HG03060 (cell line): ENCODE results near the gene CBFA2T3.

Experiments
- ATAC-seq: cut with Tn5 transposase; IDR thresholded peaks from one replicate; pipeline ENCODE4 v1.9.1; 2021; ENCODE audit warnings: low read depth, moderate number of reproducible peaks; ENCODE audit not compliant: unreplicated experiment

Gene CBFA2T3

DNA sequence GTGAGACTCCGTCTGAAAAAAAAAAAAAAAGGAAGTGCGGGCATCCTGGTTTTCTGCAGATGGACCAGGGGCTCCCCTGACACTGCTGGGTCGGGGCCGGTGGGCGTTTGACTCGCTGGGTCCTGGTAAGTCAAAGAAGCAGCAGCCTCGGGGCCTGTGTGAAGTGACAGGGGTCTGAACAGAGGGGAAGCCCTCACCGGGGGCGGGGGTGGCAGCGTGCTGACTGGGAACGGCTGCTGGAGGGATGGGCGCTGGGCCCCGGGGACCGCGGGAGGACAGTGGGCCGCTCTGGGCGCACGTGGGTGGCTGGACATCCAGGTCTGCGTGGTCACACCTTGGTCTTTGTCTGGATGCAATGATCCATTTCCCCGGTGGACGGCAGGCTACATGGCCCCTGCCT, 128.4 kb downstream of the CBFA2T3 start:
- ATAC-seq, result no peak

DNA sequence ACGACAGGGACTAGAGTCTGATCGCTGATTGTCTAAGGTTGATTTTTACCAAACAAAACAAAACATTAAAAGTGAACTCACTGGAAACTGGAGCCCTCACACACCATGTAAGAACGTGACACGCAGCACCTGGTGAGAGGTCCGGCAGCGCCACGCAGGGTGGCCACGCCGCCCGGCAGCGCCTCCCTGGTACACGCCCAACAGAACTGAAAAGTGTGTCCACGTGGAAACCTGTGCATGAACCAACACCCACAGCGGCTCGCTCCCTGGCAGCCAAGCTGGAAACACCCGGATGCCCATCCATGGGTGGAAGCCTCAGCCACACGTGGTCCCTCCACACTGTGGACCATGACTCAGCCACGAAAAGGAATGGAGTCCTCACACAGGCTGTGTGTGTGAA, 129.4 kb downstream of the CBFA2T3 start:
- no peak for ATAC-seq

- no peak for ATAC-seq
Observed at GRCh38 chr16:88846088-88846487, 130.9 kb downstream of the CBFA2T3 start.

- ATAC-seq, result no peak
Observed at GRCh38 chr16:88844419-88845036, 132.5 kb downstream of the CBFA2T3 start.

GRCh38 chr16:88843256-88843655, 133.8 kb downstream of the CBFA2T3 start:
- ATAC-seq, result no peak

- ATAC-seq, result no peak
Observed at GRCh38 chr16:88842806-88843205, 134.2 kb downstream of the CBFA2T3 start.

- ATAC-seq, result no peak
Observed at GRCh38 chr16:88842308-88842756, 134.7 kb downstream of the CBFA2T3 start.

GRCh38 chr16:88841521-88842307, 135.3 kb downstream of the CBFA2T3 start:
- ATAC-seq, result no peak

DNA sequence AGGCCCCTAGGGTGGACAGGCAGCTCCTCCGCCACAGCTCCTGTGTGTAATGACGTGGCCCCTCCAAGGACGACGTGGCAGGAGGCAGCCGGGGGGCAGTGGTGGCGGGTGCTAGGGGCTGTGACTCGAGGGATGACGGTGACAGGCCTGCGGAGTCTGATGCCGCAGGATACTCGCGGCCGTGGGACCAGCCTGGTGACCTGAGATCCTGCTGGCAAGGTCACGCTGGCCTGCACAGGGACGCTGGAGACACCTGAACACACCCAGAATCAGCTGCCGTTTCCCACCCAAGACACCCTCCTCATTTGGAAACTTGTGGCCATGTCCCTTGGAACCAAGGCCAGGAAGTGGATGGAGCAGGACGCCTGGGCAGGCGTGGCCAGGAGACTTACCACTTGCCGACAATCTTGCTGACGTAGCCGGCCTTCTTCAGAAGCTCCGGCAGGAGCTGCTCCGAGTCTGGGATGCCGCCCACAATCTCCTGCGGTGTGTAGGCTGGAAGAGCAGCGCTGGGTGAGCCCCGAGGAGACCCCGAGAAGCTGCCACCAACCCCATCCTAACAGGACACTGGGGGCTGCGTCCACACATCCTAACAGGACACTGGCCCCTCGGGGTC, 136.3 kb downstream of the CBFA2T3 start:
- ATAC-seq, result no peak

GRCh38 chr16:88839745-88840599, 137.0 kb downstream of the CBFA2T3 start:
- ATAC-seq, result no peak

GRCh38 chr16:88839026-88839529, 137.9 kb downstream of the CBFA2T3 start:
- ATAC-seq, result no peak

DNA sequence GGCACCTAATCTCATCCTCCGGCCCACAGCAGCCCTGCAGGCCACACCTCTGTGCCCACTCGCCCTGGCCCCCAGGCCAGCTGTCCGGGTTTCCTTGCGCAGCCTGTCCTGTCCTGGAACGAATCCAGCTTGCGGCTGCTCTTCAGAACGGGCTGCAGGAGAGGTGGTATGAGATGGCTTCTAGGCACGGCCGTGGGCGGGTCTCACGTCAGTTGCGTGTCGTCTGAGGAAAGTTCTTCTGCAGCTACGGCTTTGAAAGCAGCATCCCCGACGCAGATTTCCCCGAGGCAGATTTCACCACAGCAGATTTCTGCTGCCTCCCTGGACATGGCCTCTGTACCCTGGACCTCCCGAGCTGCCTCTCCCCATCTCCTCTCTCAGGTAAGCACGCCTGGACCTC, 138.4 kb downstream of the CBFA2T3 start:
- no peak for ATAC-seq

DNA sequence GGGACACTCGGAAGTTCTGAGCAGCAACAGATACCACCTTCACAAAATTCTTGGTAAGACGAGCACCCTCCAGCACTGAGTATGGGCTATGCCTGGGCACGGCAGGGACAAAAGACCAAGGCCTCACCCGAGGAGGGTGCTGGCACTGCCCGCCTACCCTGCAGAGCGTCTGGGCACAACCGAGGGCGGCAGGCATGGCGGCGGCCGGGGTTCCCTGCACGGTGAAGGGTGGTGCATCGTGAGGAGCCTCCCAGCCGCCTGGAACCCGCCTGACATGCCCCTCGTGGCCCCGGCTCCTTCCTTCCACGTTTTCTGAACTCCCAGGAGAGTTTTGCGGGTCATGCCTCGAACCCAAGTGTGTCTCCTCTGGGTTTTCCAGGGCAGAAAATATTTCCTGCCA, 139.2 kb downstream of the CBFA2T3 start:
- ATAC-seq, result no peak

DNA sequence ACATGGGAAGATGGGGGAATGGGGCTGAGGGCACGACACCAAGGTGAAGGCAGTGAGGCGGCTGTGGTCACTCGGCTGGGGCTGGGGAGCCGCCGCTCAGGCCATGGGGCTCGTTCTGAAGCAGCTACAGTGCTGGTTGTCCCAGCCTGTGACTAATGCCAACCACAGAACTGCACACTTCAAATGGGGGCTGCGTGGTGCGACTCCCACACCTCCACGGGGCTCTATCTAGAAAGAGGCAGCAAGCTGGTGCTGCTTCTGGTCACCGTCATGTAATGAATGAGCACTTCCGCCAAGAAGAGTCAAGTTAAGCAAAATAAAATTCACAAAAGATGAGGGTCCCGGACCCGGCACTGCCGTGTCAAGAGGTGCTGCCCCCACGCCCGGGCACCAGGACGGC, 140.2 kb downstream of the CBFA2T3 start:
- ATAC-seq, result no peak

- ATAC-seq, result no peak
Observed at GRCh38 chr16:88835818-88836217, 141.2 kb downstream of the CBFA2T3 start.

DNA sequence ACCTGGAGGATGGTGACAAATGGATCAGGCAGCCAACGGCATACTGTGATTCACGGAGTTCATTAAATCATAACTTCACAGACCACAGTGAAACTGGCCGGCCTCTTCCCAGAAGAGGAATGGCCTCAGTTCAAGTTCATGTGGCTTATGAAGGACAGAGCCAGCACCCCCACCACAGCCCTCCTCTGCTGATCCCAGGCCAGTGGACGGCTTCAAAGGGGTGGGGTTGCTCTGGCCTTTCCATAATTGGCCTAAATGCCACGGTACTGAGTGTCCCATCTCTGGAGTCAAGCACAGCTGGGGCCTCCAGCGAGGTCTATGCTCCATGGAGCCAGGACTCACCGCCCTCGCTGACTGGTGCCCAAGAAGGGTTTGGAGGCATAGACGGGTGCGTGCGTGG, 141.6 kb downstream of the CBFA2T3 start:
- no peak for ATAC-seq

GRCh38 chr16:88834670-88835069, 142.3 kb downstream of the CBFA2T3 start:
- ATAC-seq, result no peak

DNA sequence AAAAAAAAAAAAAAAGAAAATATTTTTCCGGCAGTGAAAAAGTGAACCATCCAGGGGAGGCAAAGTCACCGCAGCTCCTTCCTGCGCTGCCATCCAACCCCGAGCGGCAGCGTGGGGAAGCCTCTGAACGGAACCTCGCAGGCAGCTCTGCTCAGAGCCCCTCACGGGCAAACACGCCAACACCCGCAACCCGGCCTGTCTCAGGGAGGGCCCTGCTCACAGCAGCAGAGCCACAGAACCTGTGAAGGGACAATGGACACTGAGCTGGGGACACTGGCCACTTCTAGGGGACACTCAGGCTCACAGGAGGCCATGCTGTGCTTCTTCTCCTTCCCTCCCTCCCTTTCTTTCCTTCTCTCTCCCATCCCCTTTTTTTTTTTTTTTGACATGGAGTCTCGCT, 143.9 kb downstream of the CBFA2T3 start:
- no peak for ATAC-seq

DNA sequence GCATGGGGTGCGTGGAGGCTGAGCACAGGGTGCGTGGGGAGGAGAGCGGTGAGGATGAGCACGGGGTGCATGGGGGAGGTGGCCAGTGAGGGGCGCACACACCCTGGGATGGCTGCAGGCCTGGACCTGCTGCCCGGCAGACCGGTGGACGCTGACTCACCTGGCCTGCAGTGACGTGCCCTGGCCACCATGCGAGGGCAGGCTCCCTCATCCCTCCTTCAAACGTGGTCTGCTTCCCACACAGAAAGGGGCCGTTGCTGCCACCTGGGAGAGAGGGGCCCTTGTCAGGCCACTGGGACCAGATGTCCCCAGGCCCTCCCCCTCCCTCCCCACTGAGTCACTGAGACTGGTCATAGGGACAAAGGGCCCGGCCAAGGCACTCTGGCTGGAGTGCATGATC, 145.2 kb downstream of the CBFA2T3 start:
- no peak for ATAC-seq

DNA sequence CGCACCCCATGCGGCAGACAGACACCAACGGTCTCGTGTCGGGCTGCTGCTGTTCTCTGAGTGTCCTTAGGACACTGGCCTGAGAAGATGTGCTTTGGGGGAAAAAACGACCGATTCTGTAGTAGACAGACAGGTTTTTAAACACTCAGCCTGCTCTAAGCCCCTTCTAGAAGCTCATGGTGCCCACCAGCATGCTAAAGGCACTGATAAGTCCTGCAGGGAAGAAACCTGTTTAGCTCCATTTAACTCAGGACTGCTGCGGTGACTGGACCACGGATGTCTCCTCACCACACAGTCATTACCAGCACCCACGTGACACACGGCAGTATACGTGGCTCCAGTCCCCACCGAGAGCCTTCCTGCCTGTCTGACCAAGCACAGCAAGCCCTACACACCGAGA, 146.2 kb downstream of the CBFA2T3 start:
- no peak for ATAC-seq

- no peak for ATAC-seq
Observed at GRCh38 chr16:88830258-88830657, 146.7 kb downstream of the CBFA2T3 start.
